Myocyte (in vitro differentiated cells): ENCODE results near the gene ZMYM5. TPM values are rescaled to one million over a fixed set of nuclear protein-coding genes. Genes with fewer than 3 reads are reported as not detected.
"Not testable (repeated sequence)": the region's sequence is repeated elsewhere in the genome, so short reads cannot be mapped to it uniquely, and the experiment has no call there.

Experiments used
- DNase-seq: peaks from one replicate; pipeline ENCODE4 v3.0.0-alpha.2; 2012; ENCODE audit warnings: low read depth
- total RNA-seq: library from RNA; depleted of rRNA; stranded (reverse); fragments of >200 nt; gene quantifications from 2 replicates; pipeline ENCODE4 v1.2.3, GENCODE V29; 2014

Gene ZMYM5
- total RNA-seq, 1 donor from 2014 or later = 10.6 TPM

DNA sequence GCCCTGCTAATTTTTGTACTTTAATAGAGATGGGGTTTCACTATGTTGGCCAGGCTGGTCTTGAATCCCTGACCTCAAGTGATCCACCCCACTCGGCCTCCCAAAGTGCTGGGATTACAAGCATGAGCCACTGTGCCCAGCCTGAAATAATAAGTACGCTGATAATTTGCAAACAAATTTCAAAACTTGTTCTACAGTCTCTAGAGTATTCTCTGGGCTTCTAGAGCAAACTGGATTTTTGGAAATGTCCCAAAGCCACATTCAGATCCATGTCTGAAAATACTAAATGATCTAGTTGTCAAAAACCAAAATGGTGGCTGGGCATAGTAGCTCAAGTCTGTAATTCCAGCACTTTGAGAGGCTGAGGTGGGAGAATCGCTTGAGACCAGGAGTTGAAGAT, 40.8 kb downstream of the ZMYM5 start:
- peak; percentile 9 for DNase-seq

GRCh38 chr13:19818223-19818842, 45.1 kb downstream of the ZMYM5 start:
- no peak for DNase-seq

GRCh38 chr13:19817510-19818158, 45.8 kb downstream of the ZMYM5 start:
- no peak for DNase-seq

- no peak for DNase-seq
Measured at GRCh38 chr13:19817106-19817505, 46.3 kb downstream of the ZMYM5 start.

DNA sequence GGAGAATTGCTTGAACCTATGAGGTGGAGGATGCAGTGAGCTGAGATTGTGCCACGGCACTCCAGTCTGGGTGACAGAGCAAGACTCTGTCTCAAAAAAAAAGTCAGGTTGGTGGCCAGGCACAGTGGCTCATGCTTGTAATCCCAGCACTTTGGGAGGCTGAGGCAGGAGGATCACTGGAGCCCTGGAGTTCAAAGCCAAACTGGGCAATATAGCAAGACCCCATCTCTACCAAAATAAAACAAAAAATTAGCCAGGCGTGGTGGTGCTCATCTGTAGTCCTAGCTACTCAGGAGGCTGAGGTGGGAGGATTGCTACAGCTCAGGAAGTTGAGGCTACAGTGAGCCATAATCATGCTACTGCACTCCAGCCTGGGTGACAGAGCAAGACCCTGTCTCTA, 47.6 kb downstream of the ZMYM5 start:
- DNase-seq = not testable (repeated sequence)

DNA sequence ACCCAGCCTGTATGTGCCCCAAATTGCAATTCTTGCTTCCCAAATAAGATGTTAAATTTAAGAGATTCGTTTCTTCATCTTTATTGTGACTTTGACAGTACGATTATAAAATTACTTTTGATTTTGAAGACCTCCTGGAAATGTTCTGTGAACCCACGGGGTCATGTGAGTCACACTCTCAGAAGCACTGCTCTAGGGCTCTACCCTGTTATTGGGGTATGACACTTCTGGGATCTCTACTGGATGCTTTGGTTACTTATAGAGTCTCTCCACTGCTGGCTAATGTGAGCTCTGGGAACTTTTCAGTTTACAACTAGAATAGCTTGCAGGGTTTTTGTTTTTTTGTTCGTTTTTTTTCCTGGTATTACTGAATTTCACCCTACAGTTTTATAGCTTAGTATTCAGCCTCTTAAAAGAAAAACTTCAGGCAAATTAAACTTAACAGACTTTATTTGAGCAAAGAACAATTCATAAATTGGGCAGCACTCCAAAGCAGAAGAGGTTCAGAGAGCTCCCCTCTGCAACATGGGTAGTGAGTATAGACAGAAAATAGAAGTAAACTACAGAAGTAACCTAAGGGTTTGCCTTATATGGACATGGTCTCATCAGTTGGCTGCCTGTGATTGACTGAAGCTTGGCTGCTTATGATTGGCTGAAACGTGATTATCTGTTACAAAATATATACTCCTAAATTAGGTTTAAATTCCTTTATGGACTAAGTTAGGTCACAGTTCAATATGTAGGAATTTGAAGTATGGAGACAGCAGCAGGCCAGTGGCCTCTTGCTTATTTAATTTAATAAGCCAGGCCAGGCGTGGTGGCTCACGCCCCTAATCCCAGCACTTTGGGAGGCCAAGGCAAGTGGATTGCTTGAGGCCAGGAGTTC, 52.2 kb downstream of the ZMYM5 start:
- DNase-seq = no peak

GRCh38 chr13:19810151-19810550, 53.3 kb downstream of the ZMYM5 start:
- DNase-seq = no peak

GRCh38 chr13:19805765-19806164, 57.7 kb downstream of the ZMYM5 start:
- DNase-seq = no peak

DNA sequence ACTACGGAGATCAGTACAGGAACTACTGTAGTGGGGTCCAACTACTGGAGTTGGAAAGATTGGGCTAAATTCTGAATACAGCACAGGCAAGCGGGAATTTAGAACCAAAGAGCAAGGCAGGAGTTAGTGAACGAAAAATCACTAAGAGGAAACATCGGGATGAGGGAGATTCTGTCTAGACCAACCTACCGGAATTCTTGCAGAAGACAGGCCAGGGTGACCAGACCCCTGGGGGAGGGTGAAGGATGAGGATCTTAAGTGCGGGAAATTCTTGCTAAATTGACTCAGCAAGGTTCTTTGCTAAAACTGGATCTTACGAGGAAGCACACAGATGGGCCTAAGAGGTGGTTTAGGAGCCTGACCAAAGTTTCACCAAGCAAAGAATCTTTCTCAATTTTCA, 67.5 kb downstream of the ZMYM5 start:
- DNase-seq = no peak

DNA sequence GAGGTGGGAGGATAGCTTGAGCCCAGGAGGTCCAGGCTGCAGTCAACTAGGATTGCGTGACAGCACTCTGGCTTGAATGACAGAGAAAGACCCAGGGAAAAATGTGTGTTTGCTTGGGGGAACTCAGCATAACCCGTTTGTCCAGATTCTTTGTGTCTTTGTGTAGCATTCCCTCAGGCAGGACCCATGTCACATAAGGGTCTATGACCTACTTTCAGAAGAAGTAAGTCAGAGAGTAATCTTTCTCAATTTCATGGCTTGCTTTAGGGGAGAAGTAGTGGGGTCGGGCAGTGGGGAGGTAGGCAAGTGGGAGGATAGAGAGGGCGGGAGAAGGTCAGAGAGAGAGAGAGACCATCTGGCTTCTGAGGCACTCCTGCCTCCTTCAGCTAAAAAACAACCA, 68.8 kb downstream of the ZMYM5 start:
- DNase-seq = no peak

GRCh38 chr13:19791953-19792537, 71.4 kb downstream of the ZMYM5 start:
- no peak for DNase-seq

GRCh38 chr13:19782727-19783682, 80.4 kb downstream of the ZMYM5 start, which contains the start of gene PSPC1:
TSS of gene PSPC1 (minus strand) at chr13:19782945. CDS start at chr13:19782757, 188 bp downstream.
- DNase-seq = peak; percentile 96

GRCh38 chr13:19782049-19782726, 81.3 kb downstream of the ZMYM5 start:
- peak; percentile 60 for DNase-seq

- DNase-seq = no peak
Measured at GRCh38 chr13:19781526-19781925, 81.9 kb downstream of the ZMYM5 start.

GRCh38 chr13:19780753-19781418, 82.6 kb downstream of the ZMYM5 start:
- not testable (repeated sequence) for DNase-seq
